Measurements from ENCODE around the gene SPTSSB.
A peak's percentile ranks its signal among the peaks of the same experiment; 100 is the strongest.

Gene SPTSSB

GRCh38 chr3:161372321-161373260 lies 1.3 kb upstream of the SPTSSB start:
- H3K9me3 ChIP-seq: no peaks in the 10 kb centered on the region
- in situ Hi-C loops (cut with MboI; ENCODE audit: low sequenced_read_pairs): no loop called here
- no peaks in the 10 kb centered on the region for H3K36me3 ChIP-seq (replicated peaks)
- peak in 1 of 2 experiments; percentile 40 for DNase-seq (ENCODE audit: low spot score in 2 of 2)
- H3K4me3 ChIP-seq: peak overlapping the region; percentile 33
- H3K27me3 ChIP-seq (ENCODE audit: low read depth): peaks cover 29% of the 10 kb centered on the region
- no peaks in the 10 kb centered on the region for H3K4me1 ChIP-seq

- Histone ChIP-seq H3K9me3 (no peaks in the 10 kb centered on the region), H3K27me3 (ENCODE audit: low read depth) (peaks cover 24% of the 10 kb centered on the region), H3K4me3 (no peak overlapping the region), H3K36me3 (replicated peaks) (no peaks in the 10 kb centered on the region), H3K4me1 (no peaks in the 10 kb centered on the region)
- in situ Hi-C loops (cut with MboI; ENCODE audit: low sequenced_read_pairs): no loop called here
- DNase-seq (ENCODE audit: low spot score in 2 of 2): no peak
Measured at GRCh38 chr3:161369531-161369930, 1.8 kb downstream of the SPTSSB start.

GRCh38 chr3:161366094-161366493 lies 5.2 kb downstream of the SPTSSB start:
- in situ Hi-C loops (cut with MboI; ENCODE audit: low sequenced_read_pairs): no loop called here
- no peak overlapping the region for H3K4me3 ChIP-seq
- no peaks in the 10 kb centered on the region for H3K9me3 ChIP-seq
- H3K4me1 ChIP-seq: no peaks in the 10 kb centered on the region
- peaks cover 17% of the 10 kb centered on the region for H3K27me3 ChIP-seq (ENCODE audit: low read depth)
- H3K36me3 ChIP-seq (replicated peaks): no peaks in the 10 kb centered on the region
- DNase-seq (ENCODE audit: low spot score in 2 of 2): no peak

- Histone ChIP-seq H3K36me3 (replicated peaks) (no peaks in the 10 kb centered on the region), H3K27me3 (ENCODE audit: low read depth) (0 out of 2 replicates have a peak, but pooled peaks cover 2% of the 10 kb centered on the region), H3K9me3 (no peaks in the 10 kb centered on the region), H3K4me3 (no peak overlapping the region), H3K4me1 (no peaks in the 10 kb centered on the region)
- no peak for DNase-seq (ENCODE audit: low spot score in 2 of 2)
- in situ Hi-C loops (cut with MboI; ENCODE audit: low sequenced_read_pairs): no loop called here
Measured at GRCh38 chr3:161358488-161358887, 12.8 kb downstream of the SPTSSB start.

GRCh38 chr3:161356287-161356686 lies 15.0 kb downstream of the SPTSSB start:
- Histone ChIP-seq H3K4me1 (no peaks in the 10 kb centered on the region), H3K4me3 (no peak overlapping the region), H3K27me3 (ENCODE audit: low read depth) (peaks cover 7% of the 10 kb centered on the region; the same call in 1 of the 2 replicates), H3K9me3 (no peaks in the 10 kb centered on the region), H3K36me3 (replicated peaks) (no peaks in the 10 kb centered on the region)
- DNase-seq (ENCODE audit: low spot score in 2 of 2): no peak
- in situ Hi-C loops (cut with MboI; ENCODE audit: low sequenced_read_pairs): no loop called here

GRCh38 chr3:161355508-161355907 lies 15.8 kb downstream of the SPTSSB start:
- Histone ChIP-seq H3K4me3 (no peak overlapping the region), H3K4me1 (no peaks in the 10 kb centered on the region), H3K36me3 (replicated peaks) (no peaks in the 10 kb centered on the region), H3K9me3 (no peaks in the 10 kb centered on the region), H3K27me3 (ENCODE audit: low read depth) (peaks cover 11% of the 10 kb centered on the region; the same call in 1 of the 2 replicates)
- in situ Hi-C loops (cut with MboI; ENCODE audit: low sequenced_read_pairs): no loop called here
- DNase-seq (ENCODE audit: low spot score in 2 of 2): no peak

- DNase-seq (ENCODE audit: low spot score in 2 of 2): no peak
- H3K9me3 ChIP-seq: no peaks in the 10 kb centered on the region
- no peaks in the 10 kb centered on the region for H3K36me3 ChIP-seq (replicated peaks)
- no peak overlapping the region for H3K4me3 ChIP-seq
- in situ Hi-C loops (cut with MboI; ENCODE audit: low sequenced_read_pairs): no loop called here
- peaks cover 14% of the 10 kb centered on the region for H3K27me3 ChIP-seq (ENCODE audit: low read depth)
- H3K4me1 ChIP-seq: no peaks in the 10 kb centered on the region
Measured at GRCh38 chr3:161354554-161354953, 16.8 kb downstream of the SPTSSB start.

GRCh38 chr3:161351330-161351729 lies 20.0 kb downstream of the SPTSSB start:
- Histone ChIP-seq H3K4me1 (no peaks in the 10 kb centered on the region), H3K9me3 (no peaks in the 10 kb centered on the region), H3K27me3 (ENCODE audit: low read depth) (peaks cover 16% of the 10 kb centered on the region), H3K36me3 (replicated peaks) (no peaks in the 10 kb centered on the region), H3K4me3 (no peak overlapping the region)
- DNase-seq (ENCODE audit: low spot score in 2 of 2): no peak
- in situ Hi-C loops (cut with MboI; ENCODE audit: low sequenced_read_pairs): no loop called here

- Histone ChIP-seq H3K27me3 (ENCODE audit: low read depth) (peaks cover 18% of the 10 kb centered on the region), H3K4me1 (no peaks in the 10 kb centered on the region), H3K9me3 (no peaks in the 10 kb centered on the region), H3K36me3 (replicated peaks) (no peaks in the 10 kb centered on the region), H3K4me3 (no peak overlapping the region)
- no peak for DNase-seq (ENCODE audit: low spot score in 2 of 2)
- in situ Hi-C loops (cut with MboI; ENCODE audit: low sequenced_read_pairs): no loop called here
Measured at GRCh38 chr3:161350916-161351315, 20.4 kb downstream of the SPTSSB start.

GRCh38 chr3:161349529-161350312 lies 21.6 kb downstream of the SPTSSB start:
- H3K9me3 ChIP-seq: no peaks in the 10 kb centered on the region

DNA sequence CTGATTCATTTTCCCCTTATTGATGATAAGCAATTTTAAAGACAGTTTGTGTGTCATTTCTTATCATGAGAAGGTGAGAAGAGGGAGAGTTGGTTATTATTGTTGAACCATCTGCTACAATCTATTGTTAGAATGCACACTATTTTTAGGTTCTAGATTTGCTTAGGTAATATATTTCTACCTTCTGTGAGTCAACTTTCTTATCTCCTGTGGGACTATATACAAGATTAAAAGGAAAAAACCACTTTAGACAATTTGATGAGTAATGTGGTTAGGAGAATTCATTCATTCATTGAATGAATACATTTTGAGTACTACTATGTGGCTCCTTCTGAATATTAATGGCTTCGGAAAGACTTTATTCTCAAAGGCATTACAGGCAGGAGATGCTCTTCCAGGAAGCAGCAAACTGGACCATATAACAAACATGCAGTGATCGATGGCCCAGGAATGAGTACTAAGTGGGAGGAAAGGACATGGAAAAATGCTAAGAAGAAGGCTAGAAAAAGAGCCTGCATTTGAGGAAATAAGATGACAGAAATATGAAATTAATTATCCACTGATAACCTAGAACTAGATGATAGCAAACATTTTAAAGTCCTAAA lies 22.4 kb downstream of the SPTSSB start:
- no peaks in the 10 kb centered on the region for H3K36me3 ChIP-seq (replicated peaks)
- no peak overlapping the region for H3K4me3 ChIP-seq
- no peak for DNase-seq (ENCODE audit: low spot score in 2 of 2)

More at GRCh38 chr3:161349529-161350312, 21.6 kb downstream of the SPTSSB start:
- H3K4me1 ChIP-seq: no peaks in the 10 kb centered on the region
- H3K36me3 ChIP-seq (replicated peaks): no peaks in the 10 kb centered on the region
- DNase-seq (ENCODE audit: low spot score in 2 of 2): no peak
- H3K27me3 ChIP-seq (ENCODE audit: low read depth): peaks cover 17% of the 10 kb centered on the region
- in situ Hi-C loops (cut with MboI; ENCODE audit: low sequenced_read_pairs): no loop called here
- no peak overlapping the region for H3K4me3 ChIP-seq

DNA sequence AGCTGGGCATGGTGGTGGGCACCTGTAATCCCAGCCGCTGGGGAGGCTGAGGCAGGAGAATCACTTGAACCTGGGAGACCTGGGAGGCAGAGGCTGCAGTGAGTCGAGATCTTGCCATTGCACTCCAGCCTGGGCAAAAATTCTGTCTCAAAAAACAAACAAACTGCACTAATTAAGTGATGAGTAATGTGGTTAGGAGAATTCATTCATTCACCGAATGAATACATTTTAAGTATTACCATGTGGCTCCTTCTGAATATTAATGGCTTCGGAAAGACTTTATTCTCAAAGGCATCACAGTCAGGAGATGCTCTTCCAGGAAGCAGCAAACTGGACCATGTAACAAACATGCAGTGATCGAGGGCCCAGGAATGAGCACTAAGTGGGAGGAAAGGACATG lies 23.6 kb downstream of the SPTSSB start:
- in situ Hi-C loops (cut with MboI; ENCODE audit: low sequenced_read_pairs): no loop called here
- H3K4me1 ChIP-seq: no peaks in the 10 kb centered on the region
- H3K27me3 ChIP-seq (ENCODE audit: low read depth): peaks cover 17% of the 10 kb centered on the region
- no peaks in the 10 kb centered on the region for H3K36me3 ChIP-seq (replicated peaks)
- no peaks in the 10 kb centered on the region for H3K9me3 ChIP-seq
- no peak overlapping the region for H3K4me3 ChIP-seq
- DNase-seq (ENCODE audit: low spot score in 2 of 2): no peak

More for the DNA sequence above, 22.4 kb downstream of the SPTSSB start:
- Histone ChIP-seq H3K9me3 (no peaks in the 10 kb centered on the region), H3K4me1 (no peaks in the 10 kb centered on the region), H3K27me3 (ENCODE audit: low read depth) (peaks cover 17% of the 10 kb centered on the region)
- in situ Hi-C loops (cut with MboI; ENCODE audit: low sequenced_read_pairs): no loop called here

DNA sequence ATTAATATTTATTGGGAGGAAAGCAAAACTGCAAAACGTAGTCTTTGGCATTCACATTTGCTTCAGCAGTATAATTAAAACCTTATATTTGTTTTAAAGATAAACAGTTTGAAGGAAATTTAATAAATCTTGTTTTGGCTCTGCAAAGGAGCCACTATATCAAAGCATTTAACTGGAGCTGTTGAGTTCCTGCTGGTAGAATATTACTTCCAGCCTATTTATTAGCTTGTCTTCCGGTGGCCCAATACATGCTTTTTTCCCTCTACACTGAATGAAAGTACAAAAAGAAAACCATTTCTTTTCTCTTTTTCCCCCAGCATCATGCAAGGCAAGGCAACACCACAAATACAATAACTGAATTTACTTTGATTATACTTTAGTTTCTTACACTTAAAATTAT lies 26.3 kb downstream of the SPTSSB start:
- Histone ChIP-seq H3K36me3 (replicated peaks) (no peaks in the 10 kb centered on the region), H3K9me3 (no peaks in the 10 kb centered on the region), H3K4me1 (no peaks in the 10 kb centered on the region), H3K4me3 (no peak overlapping the region), H3K27me3 (ENCODE audit: low read depth) (peaks cover 8% of the 10 kb centered on the region)
- no peak for DNase-seq (ENCODE audit: low spot score in 2 of 2)
- in situ Hi-C loops (cut with MboI; ENCODE audit: low sequenced_read_pairs): no loop called here
